Testis (tissue), 2 donors: ENCODE data around the gene KISS1R.

Source experiments
- POLR2A ChIP-seq: fragments of 450-650 bp; IDR thresholded peaks from one replicate; pipeline ENCODE4 v1.6.1; 2017; ENCODE audit warnings: antibody characterized with exemption, mild to moderate bottlenecking, moderate library complexity
- TF ChIP-seq, protein P1 (sequence below), 3 experiments: fragments of 450-650 bp in 2 of 3; fragments of 200-600 bp in 1 of 3; sonication (generic) in 1 of 3; IDR thresholded peaks; one replicate each; pipeline ENCODE4 v1.5.1; 2016 to 2019; ENCODE audit warnings: antibody characterized with exemption in 3 of 3, mild to moderate bottlenecking in 2 of 3, moderate library complexity in 1 of 3

GRCh38 chr19:902093-902370 lies 15.1 kb upstream of the KISS1R start:
- TF ChIP-seq, protein P1, sequence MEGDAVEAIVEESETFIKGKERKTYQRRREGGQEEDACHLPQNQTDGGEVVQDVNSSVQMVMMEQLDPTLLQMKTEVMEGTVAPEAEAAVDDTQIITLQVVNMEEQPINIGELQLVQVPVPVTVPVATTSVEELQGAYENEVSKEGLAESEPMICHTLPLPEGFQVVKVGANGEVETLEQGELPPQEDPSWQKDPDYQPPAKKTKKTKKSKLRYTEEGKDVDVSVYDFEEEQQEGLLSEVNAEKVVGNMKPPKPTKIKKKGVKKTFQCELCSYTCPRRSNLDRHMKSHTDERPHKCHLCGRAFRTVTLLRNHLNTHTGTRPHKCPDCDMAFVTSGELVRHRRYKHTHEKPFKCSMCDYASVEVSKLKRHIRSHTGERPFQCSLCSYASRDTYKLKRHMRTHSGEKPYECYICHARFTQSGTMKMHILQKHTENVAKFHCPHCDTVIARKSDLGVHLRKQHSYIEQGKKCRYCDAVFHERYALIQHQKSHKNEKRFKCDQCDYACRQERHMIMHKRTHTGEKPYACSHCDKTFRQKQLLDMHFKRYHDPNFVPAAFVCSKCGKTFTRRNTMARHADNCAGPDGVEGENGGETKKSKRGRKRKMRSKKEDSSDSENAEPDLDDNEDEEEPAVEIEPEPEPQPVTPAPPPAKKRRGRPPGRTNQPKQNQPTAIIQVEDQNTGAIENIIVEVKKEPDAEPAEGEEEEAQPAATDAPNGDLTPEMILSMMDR (IDR thresholded peaks at IDR 0.05) = no peak
- no peak for TF ChIP-seq POLR2A
